Lung (tissue), 16 donors: ENCODE data around the gene GATA1. TPM values are rescaled to one million over a fixed set of nuclear protein-coding genes. Genes with fewer than 3 reads are reported as not detected.

Experiments
- ATAC-seq: fragments of 200-7000 bp; cut with Tn5 transposase; one replicate; pipeline ENCODE4 v1.9.1; 2020; ENCODE audit warnings: moderate number of reproducible peaks; ENCODE audit not compliant: insufficient read depth, low FRiP score
- DNase-seq, 3 donors: peaks; one replicate each; pipeline ENCODE4 v3.0.0-alpha.2; 2013 to 2017
- H3K27ac ChIP-seq, 2 donors: one replicate each; pipeline ENCODE4 v1.5.1; 2013; ENCODE audit warnings: mild to moderate bottlenecking in 2 of 2, moderate library complexity in 2 of 2, control low read depth in 1 of 2, inconsistent platforms in 1 of 2, low read depth in 1 of 2, low read length in 1 of 2
- H3K27me3 ChIP-seq, 3 donors: one replicate each; pipeline ENCODE4 v1.5.1; 2013; ENCODE audit warnings: low read length in 2 of 3; ENCODE audit not compliant: control insufficient read depth in 3 of 3, insufficient read depth in 3 of 3
- H3K36me3 ChIP-seq, 4 donors: one replicate each; pipeline ENCODE4 v1.5.1; 2013; ENCODE audit warnings: low read length in 4 of 4, mild to moderate bottlenecking in 1 of 4, moderate library complexity in 1 of 4; ENCODE audit not compliant: control insufficient read depth in 4 of 4, insufficient read depth in 4 of 4
- H3K4me1 ChIP-seq, 5 donors: one replicate each; pipeline ENCODE4 v1.5.1; 2013; ENCODE audit warnings: low read length in 5 of 5, mild to moderate bottlenecking in 2 of 5, moderate library complexity in 1 of 5; ENCODE audit not compliant: control insufficient read depth in 5 of 5, insufficient read depth in 5 of 5
- H3K4me3 ChIP-seq: one replicate; pipeline ENCODE4 v1.5.1; 2013; ENCODE audit warnings: mild to moderate bottlenecking, control low read depth, moderate library complexity
- H3K9ac ChIP-seq, 2 donors: one replicate each; pipeline ENCODE4 v1.5.1; 2013; ENCODE audit warnings: low read length in 2 of 2, control low read depth in 1 of 2; ENCODE audit not compliant: insufficient read depth in 1 of 2
- H3K9me3 ChIP-seq, 4 donors: one replicate each; pipeline ENCODE4 v1.5.1; 2013; ENCODE audit warnings: low read length in 3 of 4, mild to moderate bottlenecking in 1 of 4, moderate library complexity in 1 of 4; ENCODE audit not compliant: control insufficient read depth in 4 of 4, insufficient read depth in 3 of 4
- CTCF ChIP-seq: IDR thresholded peaks from 2 replicates; pipeline ENCODE4 v1.5.1; 2012; ENCODE audit warnings: mild to moderate bottlenecking; ENCODE audit errors: control extremely low read depth, extremely low read depth
- WGBS, 2 donors: extraction: QIAGEN DNeasy Blood & Tissue Kit; methylation state at CpG; one replicate each; pipeline ENCODE4 v1.1.7; 2013; 5-methylcytosine and 5-hydroxymethylcytosine counted together
- long read RNA-seq, 5 donors: transcript quantifications; one replicate each; lab custom pipeline, GENCODE V29; 2026
- polyA plus RNA-seq, 2 donors: library from polyadenylated mRNA; stranded (reverse); fragments of 200-250 nt; gene quantifications; one replicate each; pipeline ENCODE4 v1.2.1, GENCODE V29; 2013
- total RNA-seq, 2 donors: library from RNA; depleted of rRNA in 1 of 2; stranded (reverse); fragments of >200 nt in 1 of 2; gene quantifications; one replicate each; pipeline ENCODE4 v1.2.1, GENCODE V29; 2014 to 2021
- donor health status: control.
- donor health status: control.
- donor health status: Bipolar disorder and iron deficiency.
- donor health status: healthy.
- donor health status: DM: yes; HTN: yes; CAD: no.

GATA1 gene
- total RNA-seq (1 to 10 TPM in 1 of 2 donors, under 1 TPM in 1; 0.43 to 1.2 TPM), polyA plus RNA-seq (1 to 10 TPM in 1 of 2 donors, under 1 TPM in 1; 0.63 to 1.5 TPM)
- long read RNA-seq, donor 1 = 0 reads
- long read RNA-seq, donor 2 = 0 reads
- long read RNA-seq, donor 3 = 0 reads
- long read RNA-seq, donor 4 = 0 reads
- long read RNA-seq, donor 5 = 0 reads

GRCh38 chrX:48786341-48786800, at the start of gene GATA1:
TSS of gene GATA1 (plus strand) at chrX:48786590. CDS start at chrX:48791110, 4,520 bp downstream.
- Histone ChIP-seq H3K9me3 (peaks cover 0 to 3% (median 0%) of the 10 kb centered on the region in 4 donors), H3K4me3 (no peak within 1 kb of the TSS), H3K27ac (no peak within 1 kb of the TSS), H3K36me3 (no peaks in the 10 kb centered on the region), H3K9ac (no peak within 1 kb of the TSS), H3K4me1 (no peaks in the 10 kb centered on the region), H3K27me3 (no peaks in the 10 kb centered on the region)
- ATAC-seq (no peak), DNase-seq (no peak)
- TF ChIP-seq CTCF = no peak
- 83 to 91% methylated on average over 6 to 7 of the region's 7 CpGs for WGBS, 2 donors

- no peak overlapping the region for H3K4me3 ChIP-seq
- H3K27me3 ChIP-seq = no peaks in the 10 kb centered on the region
- WGBS, 2 donors = 9 to 48% methylated on average over 10 of the region's 10 CpGs
- DNase-seq (no peak), ATAC-seq (no peak)
- H3K27ac ChIP-seq = peak overlapping the region in 1 of 2 donors; percentile 50
- peaks cover 0 to 4% (median 1%) of the 10 kb centered on the region in 4 donors for H3K9me3 ChIP-seq
- H3K36me3 ChIP-seq = no peaks in the 10 kb centered on the region
- H3K9ac ChIP-seq = peak overlapping the region in 1 of 2 donors; percentile 83
- no peak for TF ChIP-seq CTCF
- H3K4me1 ChIP-seq = peaks cover 0 to 8% (median 0%) of the 10 kb centered on the region in 5 donors
These were observed 49.5 kb upstream of the GATA1 start for GRCh38 chrX:48736878-48737212.

- no peak for TF ChIP-seq CTCF
- 1 to 36% methylated on average over 40 to 48 of the region's 48 CpGs for WGBS, 2 donors
- ATAC-seq = peak; percentile 96
These were observed 49.0 kb upstream of the GATA1 start for GRCh38 chrX:48737213-48737938.

More at GRCh38 chrX:48737213-48737938, 49.0 kb upstream of the GATA1 start:
- H3K27me3 ChIP-seq = no peaks in the 10 kb centered on the region
- H3K4me1 ChIP-seq = peaks cover 0 to 8% (median 0%) of the 10 kb centered on the region in 5 donors
- H3K36me3 ChIP-seq = no peaks in the 10 kb centered on the region
- peak overlapping the region in 1 of 2 donors; percentile 71 for H3K9ac ChIP-seq
- peak overlapping the region; percentile 71 to 91 for H3K27ac ChIP-seq
- peak overlapping the region; percentile 30 for H3K4me3 ChIP-seq
- peaks cover 0 to 6% (median 2%) of the 10 kb centered on the region in 4 donors for H3K9me3 ChIP-seq
- DNase-seq = peak; percentile 95 to 99 (median 97)
